GM12878 (cell line): ENCODE data around the gene MTIF3. TPM values are rescaled to one million over a fixed set of nuclear protein-coding genes. Genes with fewer than 3 reads are reported as not detected.

Experiments used
- ATAC-seq: fragments of 200-7000 bp; cut with Tn5 transposase; 3 replicates; pipeline ENCODE4 v1.9.1; 2020; ENCODE audit warnings: mild to moderate bottlenecking, moderate library complexity
- BruUV-seq: library from RNA; stranded (reverse); fragments of 400-500 nt; replicated peaks from 2 replicates; lab custom pipeline; 2021; lab: Mats Ljungman, UMichigan
- CTCF ChIA-PET: fragments of 300-600 bp; sonication (Branson Sonifier 250); formaldehyde crosslinking; extraction: SDS; loops from one replicate; lab custom pipeline; 2021; ENCODE audit warnings: inconsistent platforms; lab: Yijun Ruan, JAX
- POLR2A ChIA-PET: fragments of 350-600 bp; formaldehyde crosslinking; extraction: SDS; loops from one replicate; lab custom pipeline; 2021; ENCODE audit warnings: inconsistent platforms; lab: Charles Lee
- RAD21 ChIA-PET: fragments of 300-600 bp; sonication (Branson Sonifier 250); formaldehyde crosslinking; loops from one replicate; lab custom pipeline; 2023; ENCODE audit warnings: antibody characterized with exemption; ENCODE audit not compliant: unreplicated experiment; lab: Charles Lee
- SMC1A ChIA-PET: fragments of 300-600 bp; sonication (Branson Sonifier 250); formaldehyde crosslinking; loops from one replicate; lab custom pipeline; 2023; ENCODE audit not compliant: unreplicated experiment, uncharacterized antibody; lab: Charles Lee
- DNase-seq: peaks from one replicate; pipeline ENCODE4 v3.0.0-alpha.2; 2011; ENCODE audit warnings: low read depth, low spot score
- FAIRE-seq: peaks from 3 replicates; lab custom pipeline; 2011; peaks lifted over from hg19 to GRCh38; lab: Jason Lieb, UNC
- H2AFZ ChIP-seq: 2 replicates; pipeline ENCODE4 v1.6.0; 2011; ENCODE audit warnings: low read depth, low read length, control low read depth; ENCODE audit not compliant: control insufficient read depth
- H3K27ac ChIP-seq: 2 replicates; pipeline ENCODE4 v1.5.1; 2011; ENCODE audit warnings: control low read depth; ENCODE audit not compliant: control insufficient read depth, insufficient read depth
- H3K27me3 ChIP-seq, 2 experiments: replicated peaks in 1 of 2; 2 replicates each; pipeline versions ENCODE4 v1.6.0 to v1.6.1; 2011; ENCODE audit warnings: low read length in 1 of 2; ENCODE audit not compliant: control insufficient read depth in 2 of 2, insufficient read depth in 2 of 2
- H3K36me3 ChIP-seq, 2 experiments: 2 replicates each; pipeline ENCODE4 v1.5.1; 2011; ENCODE audit warnings: low read length in 1 of 2; ENCODE audit not compliant: control insufficient read depth in 2 of 2, insufficient read depth in 2 of 2
- H3K4me1 ChIP-seq: 2 replicates; pipeline ENCODE4 v1.6.1; 2011; ENCODE audit warnings: mild to moderate bottlenecking, low read length, moderate library complexity, mixed read lengths; ENCODE audit not compliant: control insufficient read depth, insufficient read depth
- H3K4me2 ChIP-seq: 2 replicates; pipeline ENCODE4 v1.6.0; 2011; ENCODE audit warnings: control low read depth; ENCODE audit not compliant: control insufficient read depth, insufficient read depth
- H3K4me3 ChIP-seq: fragments of 200-600 bp; sonication (generic); 2 replicates; pipeline ENCODE4 v1.5.1; 2016
- H3K79me2 ChIP-seq: 2 replicates; pipeline ENCODE4 v1.6.0; 2011; ENCODE audit warnings: low read length; ENCODE audit not compliant: control insufficient read depth, insufficient read depth
- H3K9ac ChIP-seq: 2 replicates; pipeline ENCODE4 v1.8.0; 2011; ENCODE audit warnings: low read length, control low read depth, mixed read lengths; ENCODE audit not compliant: control insufficient read depth, insufficient read depth
- H3K9me3 ChIP-seq: replicated peaks from 3 replicates; pipeline ENCODE4 v1.5.1; 2011; ENCODE audit warnings: mild to moderate bottlenecking, low read length; ENCODE audit not compliant: control insufficient read depth, insufficient read depth
- H4K20me1 ChIP-seq: 2 replicates; pipeline ENCODE4 v1.6.0; 2011; ENCODE audit not compliant: control insufficient read depth, insufficient read depth
- HDGF ChIP-seq: fragments of 450-650 bp; IDR thresholded peaks from 2 replicates; pipeline ENCODE4 v1.6.1; 2016; ENCODE audit warnings: antibody characterized with exemption
- MXI1 ChIP-seq: fragments of 150-350 bp; IDR thresholded peaks from 2 replicates; pipeline ENCODE4 v1.6.1; 2011; ENCODE audit warnings: low read depth, mild to moderate bottlenecking, inconsistent platforms, low read length, improper control_type of control experiment
- RAD21 ChIP-seq: IDR thresholded peaks from 2 replicates; pipeline ENCODE4 v1.6.1; 2011; ENCODE audit warnings: mild to moderate bottlenecking, low read depth, low read length, moderate library complexity; ENCODE audit not compliant: insufficient read depth
- SMAD1 ChIP-seq: fragments of 450-650 bp; IDR thresholded peaks from 2 replicates; pipeline ENCODE4 v1.6.1; 2018; ENCODE audit warnings: mild to moderate bottlenecking, low read depth; ENCODE audit not compliant: partially characterized antibody
- SMARCA5 ChIP-seq: fragments of 450-650 bp; IDR thresholded peaks from 2 replicates; pipeline ENCODE4 v1.6.1; 2017; ENCODE audit warnings: mild to moderate bottlenecking
- ZNF384 ChIP-seq: IDR thresholded peaks from 2 replicates; pipeline ENCODE4 v1.6.1; 2012; ENCODE audit warnings: low read depth, mild to moderate bottlenecking, low read length, improper control_type of control experiment, borderline replicate concordance
- WGBS: methylation state at CpG from one replicate; pipeline ENCODE4 v1.1.6; 2016; ENCODE audit warnings: low lambda C conversion rate; ENCODE audit not compliant: insufficient replicate concordance, insufficient coverage; ENCODE audit errors: missing lambda C conversion rate; 5-methylcytosine and 5-hydroxymethylcytosine counted together
- in situ Hi-C: fragments of 300-500 bp; cut with MboI; formaldehyde crosslinking; loops from 9 replicates; pipeline ENCODE4 v1.14.3; 2018; ENCODE audit warnings: mixed read lengths
- intact Hi-C: fragments of 100-400 bp; cut with micrococcal nuclease; formaldehyde crosslinking; loops from one replicate; pipeline ENCODE4 v1.14.2; 2022; ENCODE audit not compliant: unreplicated experiment
- polyA plus RNA-seq, 11 experiments: library from polyadenylated mRNA; depleted of rRNA in 4 of 11; unstranded in 6 of 11; stranded (reverse) in 5 of 11; fragments of >200 nt; fragmentation: Nextera tagmentation in 4 of 11; fragmentation: Illumina TruSeq in 1 of 11; extraction: Ambion mirVana in 4 of 11; extraction: Trizol in 1 of 11; gene quantifications; 1 replicate in 1 of 11; 2 replicates in 10 of 11; pipeline versions ENCODE4 v1.2.1 to v1.2.3, GENCODE V29; 2011 to 2016; ENCODE audit warnings: inconsistent platforms in 2 of 11, missing spikeins in 2 of 11, low read depth in 1 of 11
- total RNA-seq, 4 experiments: library from RNA; depleted of rRNA in 3 of 4; stranded (reverse); fragments of >200 nt in 3 of 4; fragmentation: Illumina TruSeq in 1 of 4; extraction: Trizol in 1 of 4; gene quantifications; 2 replicates each; pipeline versions ENCODE4 v1.2.1 to v1.2.3, GENCODE V29; 2013 to 2021
- TF ChIP-seq, protein P1 (sequence below): fragments of 450-650 bp; IDR thresholded peaks from 2 replicates; pipeline ENCODE4 v1.6.1; 2017; ENCODE audit warnings: antibody characterized with exemption, mild to moderate bottlenecking, moderate library complexity

The MTIF3 gene
- total and polyA plus RNA-seq, 10 of the 15 experiments (the other 5 are each of a cell fraction or from before 2014, with no cell fraction given), result 22.4 to 73.9 (median 49.7) TPM

DNA sequence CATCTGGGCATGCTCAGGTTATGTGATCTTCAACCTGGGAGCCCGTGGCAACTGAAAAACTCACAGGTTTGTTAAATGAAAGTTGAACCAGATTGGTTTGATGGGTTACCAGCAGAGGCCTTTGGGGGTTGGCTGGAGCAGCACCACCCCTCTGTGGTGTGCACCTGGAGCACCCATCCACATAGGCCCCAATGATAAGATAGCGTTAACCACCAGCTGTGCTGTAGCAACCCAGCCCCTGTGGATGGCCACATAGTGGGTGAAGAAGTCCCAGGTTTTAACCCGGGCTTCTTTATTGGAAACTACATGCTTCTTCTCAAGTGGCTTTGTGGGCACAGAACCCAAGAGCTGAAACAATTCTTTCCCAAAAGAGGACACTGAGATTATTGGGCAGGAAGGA, 22.6 kb upstream of the MTIF3 start:
- no peak overlapping the region for H2AFZ ChIP-seq
- H3K4me2 ChIP-seq, result no peak overlapping the region
- no peaks in the 10 kb centered on the region for H3K36me3 ChIP-seq
- no peak overlapping the region for H3K27ac ChIP-seq
- intact Hi-C loops, result no loop called here
- ChIA-PET SMC1A (interaction anchor here (1.4 kb wide), 1 partner anchor 17 kb away, joined by 4 read pairs; no protein-coding TSS in a partner anchor), POLR2A (no interaction called here), RAD21 (no interaction called here), CTCF (no interaction called here)
- no TSS peak for BruUV-seq
- H3K79me2 ChIP-seq, result no peaks in the 10 kb centered on the region
- in situ Hi-C loops, result no loop called here
- no peaks in the 10 kb centered on the region for H3K27me3 ChIP-seq
- ATAC-seq, result no peak
- 54% methylated on average over 3 of the region's 3 CpGs for WGBS
- TF ChIP-seq MXI1, result no peak
- TF ChIP-seq, protein P1, sequence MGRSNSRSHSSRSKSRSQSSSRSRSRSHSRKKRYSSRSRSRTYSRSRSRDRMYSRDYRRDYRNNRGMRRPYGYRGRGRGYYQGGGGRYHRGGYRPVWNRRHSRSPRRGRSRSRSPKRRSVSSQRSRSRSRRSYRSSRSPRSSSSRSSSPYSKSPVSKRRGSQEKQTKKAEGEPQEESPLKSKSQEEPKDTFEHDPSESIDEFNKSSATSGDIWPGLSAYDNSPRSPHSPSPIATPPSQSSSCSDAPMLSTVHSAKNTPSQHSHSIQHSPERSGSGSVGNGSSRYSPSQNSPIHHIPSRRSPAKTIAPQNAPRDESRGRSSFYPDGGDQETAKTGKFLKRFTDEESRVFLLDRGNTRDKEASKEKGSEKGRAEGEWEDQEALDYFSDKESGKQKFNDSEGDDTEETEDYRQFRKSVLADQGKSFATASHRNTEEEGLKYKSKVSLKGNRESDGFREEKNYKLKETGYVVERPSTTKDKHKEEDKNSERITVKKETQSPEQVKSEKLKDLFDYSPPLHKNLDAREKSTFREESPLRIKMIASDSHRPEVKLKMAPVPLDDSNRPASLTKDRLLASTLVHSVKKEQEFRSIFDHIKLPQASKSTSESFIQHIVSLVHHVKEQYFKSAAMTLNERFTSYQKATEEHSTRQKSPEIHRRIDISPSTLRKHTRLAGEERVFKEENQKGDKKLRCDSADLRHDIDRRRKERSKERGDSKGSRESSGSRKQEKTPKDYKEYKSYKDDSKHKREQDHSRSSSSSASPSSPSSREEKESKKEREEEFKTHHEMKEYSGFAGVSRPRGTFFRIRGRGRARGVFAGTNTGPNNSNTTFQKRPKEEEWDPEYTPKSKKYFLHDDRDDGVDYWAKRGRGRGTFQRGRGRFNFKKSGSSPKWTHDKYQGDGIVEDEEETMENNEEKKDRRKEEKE, result no peak
- no peak for TF ChIP-seq SMARCA5
- H4K20me1 ChIP-seq, result no peaks in the 10 kb centered on the region
- peaks cover 11% of the 10 kb centered on the region for H3K4me1 ChIP-seq
- no peak overlapping the region for H3K9ac ChIP-seq
- DNase-seq, result no peak
- H3K4me3 ChIP-seq, result no peak overlapping the region
- FAIRE-seq, result no peak
- H3K9me3 ChIP-seq, result no peaks in the 10 kb centered on the region

DNA sequence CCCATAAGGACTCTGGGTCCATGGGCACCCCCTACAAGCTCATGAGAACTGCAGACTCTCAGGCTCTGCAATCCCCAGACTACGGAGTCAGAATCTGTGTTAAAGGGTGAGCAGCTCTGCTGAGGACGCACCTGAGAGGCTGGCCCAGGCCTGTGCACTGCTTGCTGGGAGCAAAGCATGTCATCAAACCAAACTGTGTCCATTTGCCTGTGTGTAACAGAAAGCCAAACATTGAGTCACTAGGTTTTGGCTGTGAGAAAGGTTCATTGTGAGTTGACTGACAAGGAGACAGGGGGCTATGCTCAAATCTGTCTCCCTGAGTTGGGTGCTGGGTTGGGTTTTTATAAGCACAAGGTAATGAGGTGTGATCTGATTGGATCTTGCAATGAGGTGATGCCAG, 22.1 kb upstream of the MTIF3 start:
- FAIRE-seq (no peak), DNase-seq (no peak), ATAC-seq (no peak)
- ChIA-PET RAD21 (no interaction called here), SMC1A (no interaction called here), CTCF (no interaction called here), POLR2A (no interaction called here)
- no peak overlapping the region for H2AFZ ChIP-seq
- peaks cover 6% of the 10 kb centered on the region for H3K4me1 ChIP-seq
- H4K20me1 ChIP-seq, result no peaks in the 10 kb centered on the region
- H3K9ac ChIP-seq, result no peak overlapping the region
- no peak for TF ChIP-seq RAD21
- no peak for TF ChIP-seq SMAD1
- no peak for TF ChIP-seq HDGF
- TF ChIP-seq ZNF384, result no peak
- no peak overlapping the region for H3K27ac ChIP-seq
- 51% methylated on average over 2 of the region's 2 CpGs for WGBS
- intact Hi-C loops (no loop called here), in situ Hi-C loops (no loop called here)
- no peaks in the 10 kb centered on the region for H3K36me3 ChIP-seq
- no peak overlapping the region for H3K4me2 ChIP-seq
- no TSS peak for BruUV-seq
- H3K79me2 ChIP-seq, result no peaks in the 10 kb centered on the region
- no peaks in the 10 kb centered on the region for H3K27me3 ChIP-seq
- no peak overlapping the region for H3K4me3 ChIP-seq
- no peaks in the 10 kb centered on the region for H3K9me3 ChIP-seq
